Measurements from ENCODE around the gene MED12L.
"Not testable (repeated sequence)": the region's sequence is repeated elsewhere in the genome, so short reads cannot be mapped to it uniquely, and the experiment has no call there.

The MED12L gene

GRCh38 chr3:151383956-151384355 lies 298.5 kb downstream of the MED12L start:
- peak; percentile 30 for DNase-seq (ENCODE audit: low spot score)

DNA sequence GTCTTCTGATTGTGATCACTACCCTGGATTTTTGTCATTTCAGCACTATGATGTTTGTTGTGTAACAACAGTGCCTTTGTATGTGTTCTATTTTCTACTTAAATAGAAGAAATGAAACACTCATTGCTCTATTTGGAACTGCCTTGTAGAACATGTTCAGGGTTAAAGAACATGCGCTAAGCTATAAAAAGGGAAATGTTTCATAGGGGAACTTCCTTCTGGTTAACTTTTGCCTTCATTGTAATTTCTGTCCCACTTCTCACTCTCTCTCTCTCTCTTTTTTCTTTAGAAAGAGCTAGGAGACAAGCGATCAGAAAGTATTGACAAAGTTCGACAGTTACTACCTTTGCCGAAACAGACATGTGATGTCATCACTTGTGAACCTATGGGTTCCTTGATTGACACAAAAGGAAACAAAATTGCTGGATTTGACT lies 299.3 kb downstream of the MED12L start, which contains the start of gene P2RY12:
P2RY12 (minus strand) TSS at position 13 of the 434 bp plus-strand sequence. CDS start 45,908 bp downstream, outside the sequence.
- no peak for DNase-seq (ENCODE audit: low spot score)

DNA sequence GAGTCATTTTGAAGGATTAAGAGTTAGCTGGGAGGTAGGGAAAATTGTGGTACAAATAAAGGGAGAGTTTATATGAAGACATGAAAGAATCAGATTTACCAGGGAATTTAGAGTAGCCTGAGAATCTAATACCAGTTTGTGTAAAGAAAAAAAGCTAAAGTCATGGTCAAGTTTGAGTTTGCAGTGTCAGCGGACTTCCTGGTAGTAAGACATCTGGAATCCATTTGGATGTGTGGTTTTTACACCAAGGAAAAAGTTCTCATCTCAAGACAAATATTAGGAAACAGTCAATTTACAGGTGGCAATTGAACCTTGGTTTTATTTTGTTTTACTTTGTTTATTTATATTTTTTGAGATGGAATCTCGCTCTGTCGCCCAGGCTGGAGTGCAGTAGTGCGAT lies 300.6 kb downstream of the MED12L start:
- DNase-seq (ENCODE audit: low spot score): no peak

GRCh38 chr3:151387432-151387831 lies 302.0 kb downstream of the MED12L start:
- no peak for DNase-seq (ENCODE audit: low spot score)

DNA sequence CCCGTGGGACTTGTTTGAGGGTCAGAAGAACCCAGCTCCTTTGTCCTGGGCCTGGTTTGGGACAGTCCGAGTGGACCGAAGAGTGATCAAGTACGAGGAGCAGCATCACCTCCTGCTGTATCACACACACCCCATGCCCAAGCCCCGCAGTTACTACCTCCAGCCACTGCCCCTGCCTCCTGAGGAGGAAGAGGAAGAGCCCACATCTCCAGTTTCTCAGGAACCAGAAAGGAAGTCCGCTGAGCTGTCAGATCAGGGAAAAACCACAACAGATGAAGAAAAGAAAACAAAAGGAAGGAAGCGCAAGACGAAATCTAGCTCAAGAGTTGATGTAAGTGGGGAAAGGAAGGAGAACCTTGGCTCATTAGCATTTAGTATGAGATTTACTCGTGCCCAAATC lies 302.4 kb downstream of the MED12L start:
- no peak for DNase-seq (ENCODE audit: low spot score)

GRCh38 chr3:151391720-151392119 lies 306.3 kb downstream of the MED12L start:
- no peak for DNase-seq (ENCODE audit: low spot score)

DNA sequence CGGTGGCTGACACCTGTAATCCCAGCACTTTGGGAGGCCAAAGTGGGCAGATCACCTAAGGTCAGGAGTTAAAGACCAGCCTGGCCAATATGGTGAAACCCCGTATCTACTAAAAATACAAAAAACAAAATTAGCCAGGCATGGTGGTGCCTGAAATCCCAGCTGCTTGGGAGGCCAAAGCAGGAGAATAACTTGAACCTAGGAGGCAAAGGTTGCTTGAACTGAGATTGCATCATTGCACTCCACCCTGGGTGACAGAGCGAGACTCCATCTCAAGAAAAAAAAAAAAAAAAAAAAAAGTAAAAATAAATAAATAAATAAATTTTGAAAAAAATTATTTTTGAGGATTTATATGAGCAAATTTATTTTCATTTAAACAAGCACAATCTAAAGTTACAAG lies 306.7 kb downstream of the MED12L start:
- not testable (repeated sequence) for DNase-seq (ENCODE audit: low spot score)

DNA sequence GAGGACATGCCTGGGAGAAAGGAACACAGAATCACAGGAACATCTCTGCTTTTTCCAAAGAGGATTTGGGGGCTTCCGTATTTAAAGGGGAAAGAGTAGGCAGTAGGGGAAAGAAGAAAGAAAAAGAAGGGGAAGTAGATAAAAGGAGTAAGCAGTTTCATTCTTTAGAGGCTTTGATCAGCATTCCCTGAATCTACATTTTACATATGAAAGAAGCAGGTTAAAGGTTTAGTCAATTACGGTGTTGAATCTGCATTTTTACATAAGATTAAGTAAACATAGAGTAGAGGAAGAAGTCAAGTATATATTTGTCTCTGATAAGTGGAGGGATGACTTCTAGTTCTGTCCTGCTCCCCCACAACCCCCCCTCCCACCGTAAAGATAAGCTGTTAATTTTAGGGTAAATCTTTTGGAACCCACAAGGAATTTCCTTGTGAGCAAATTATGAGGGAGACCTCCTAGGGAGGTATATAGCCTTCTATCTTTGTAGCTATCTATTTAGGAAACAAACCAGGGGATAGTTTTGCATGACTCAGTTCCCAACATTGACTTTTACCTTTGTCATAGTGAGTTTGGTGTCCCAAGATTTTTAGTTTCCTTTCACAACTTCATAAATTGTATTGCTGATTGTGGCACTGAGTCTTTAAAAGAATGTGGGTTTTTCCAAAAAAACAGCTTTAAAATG lies 307.8 kb downstream of the MED12L start:
- DNase-seq (ENCODE audit: low spot score): no peak

DNA sequence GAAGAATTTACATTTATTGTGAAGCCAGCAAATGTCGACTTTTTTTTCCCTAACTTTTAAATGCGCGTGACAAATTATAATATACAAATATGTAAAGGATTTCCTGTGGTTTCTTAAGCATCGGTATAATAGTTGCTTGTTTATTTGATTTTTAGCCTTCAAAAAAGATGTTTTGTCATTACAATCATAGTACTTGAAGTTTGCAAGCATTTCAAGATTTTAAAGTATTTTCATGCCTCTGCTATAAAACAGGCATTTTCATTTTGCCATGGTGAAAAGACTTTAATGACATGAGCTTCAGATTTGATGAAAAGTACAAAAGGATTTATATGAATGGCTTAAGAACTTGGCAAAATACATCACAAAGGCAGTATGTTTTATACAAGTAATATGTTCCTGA lies 308.5 kb downstream of the MED12L start:
- no peak for DNase-seq (ENCODE audit: low spot score)

DNA sequence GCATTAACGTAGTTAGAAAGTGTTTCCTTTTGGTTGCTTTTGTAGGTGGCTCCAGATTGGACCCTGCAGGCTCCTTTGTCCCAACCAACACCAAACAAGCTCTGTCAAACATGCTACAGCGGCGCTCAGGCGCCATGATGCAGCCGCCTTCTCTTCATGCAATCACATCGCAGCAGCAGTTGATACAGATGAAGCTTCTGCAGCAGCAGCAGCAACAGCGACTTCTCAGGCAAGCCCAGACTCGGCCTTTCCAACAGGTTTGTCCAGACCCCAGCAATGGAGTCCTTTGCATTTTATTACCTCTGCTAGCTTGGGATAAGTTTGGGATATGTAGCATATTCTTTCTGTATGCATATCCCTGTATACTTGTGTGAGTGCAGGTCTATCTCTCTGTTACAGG lies 309.1 kb downstream of the MED12L start:
- no peak for DNase-seq (ENCODE audit: low spot score)

DNA sequence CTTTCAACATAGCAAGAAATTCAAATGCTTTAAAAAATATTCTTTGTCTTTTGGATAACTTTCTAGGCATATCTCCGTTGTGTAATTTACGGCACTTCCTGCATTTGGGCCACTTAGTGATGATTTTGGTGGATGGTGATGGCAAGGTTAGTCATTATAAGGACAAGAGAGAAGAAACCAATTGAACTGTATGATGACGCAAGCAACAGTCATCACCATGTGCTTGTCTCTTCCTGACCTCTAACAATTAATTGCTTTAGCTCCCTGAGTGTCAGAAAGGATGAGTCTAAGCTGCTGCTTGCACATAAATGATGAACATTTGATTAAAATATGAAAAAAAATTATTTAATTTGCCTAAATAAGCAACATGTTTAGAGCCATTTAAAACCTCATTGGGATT lies 310.3 kb downstream of the MED12L start:
- DNase-seq (ENCODE audit: low spot score): no peak

DNA sequence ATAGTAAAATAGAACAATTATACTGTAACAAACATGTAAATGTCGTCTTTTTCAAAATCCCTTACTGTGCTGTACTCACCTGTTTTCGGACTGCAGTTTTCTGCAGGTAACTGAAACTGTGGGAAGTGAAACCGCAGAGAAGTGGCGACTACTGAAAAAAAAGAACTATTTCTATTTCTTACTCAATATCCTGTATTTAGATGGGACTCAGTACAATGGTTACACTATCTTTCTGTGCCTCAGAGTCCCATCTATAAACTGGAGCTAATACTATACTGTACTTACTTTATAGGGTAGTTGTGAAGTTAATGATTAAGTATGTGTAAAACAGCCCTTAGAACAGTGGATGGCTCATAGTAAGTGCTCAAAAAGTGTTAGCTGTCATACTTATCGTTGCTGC lies 313.4 kb downstream of the MED12L start:
- no peak for DNase-seq (ENCODE audit: low spot score)

DNA sequence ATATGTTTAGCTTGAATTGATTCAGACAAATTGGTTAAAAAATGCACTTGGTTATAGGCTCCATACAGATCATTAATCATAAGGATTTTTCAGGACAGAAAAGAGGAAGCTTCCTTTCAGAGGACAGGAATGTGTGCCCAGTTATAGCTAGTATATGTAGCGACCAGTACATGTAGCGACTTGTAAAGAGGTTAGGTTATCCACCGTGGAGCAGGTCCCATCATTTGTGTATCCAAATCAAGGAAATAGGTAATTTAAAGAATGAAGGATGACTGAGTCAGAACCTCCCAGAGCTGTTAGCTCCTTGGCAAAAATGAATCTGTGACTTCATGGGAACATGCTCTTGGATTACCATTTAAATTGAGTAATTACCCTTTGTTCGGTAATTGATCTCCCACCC lies 314.9 kb downstream of the MED12L start:
- DNase-seq (ENCODE audit: low spot score): no peak

DNA sequence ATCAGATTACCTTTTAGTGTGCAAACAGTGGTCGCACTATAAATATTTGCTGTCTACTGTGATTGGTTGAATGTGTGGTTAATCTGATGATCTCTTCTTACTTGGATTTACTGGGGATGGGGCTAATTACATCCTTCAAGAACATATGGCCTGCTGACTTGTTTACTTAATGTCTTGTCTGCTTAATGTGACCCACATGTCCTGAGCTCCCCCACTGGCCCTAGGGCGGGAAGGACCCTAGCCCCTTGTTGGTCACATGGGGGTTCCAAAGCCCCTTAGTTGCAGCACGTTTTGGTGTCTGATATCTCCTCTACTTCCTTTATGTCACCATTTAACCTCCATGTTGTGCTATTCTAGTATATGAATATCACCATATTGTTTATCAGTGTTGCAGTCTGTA lies 316.9 kb downstream of the MED12L start:
- DNase-seq (ENCODE audit: low spot score): no peak

GRCh38 chr3:151403246-151403645 lies 317.8 kb downstream of the MED12L start:
- DNase-seq (ENCODE audit: low spot score): no peak

DNA sequence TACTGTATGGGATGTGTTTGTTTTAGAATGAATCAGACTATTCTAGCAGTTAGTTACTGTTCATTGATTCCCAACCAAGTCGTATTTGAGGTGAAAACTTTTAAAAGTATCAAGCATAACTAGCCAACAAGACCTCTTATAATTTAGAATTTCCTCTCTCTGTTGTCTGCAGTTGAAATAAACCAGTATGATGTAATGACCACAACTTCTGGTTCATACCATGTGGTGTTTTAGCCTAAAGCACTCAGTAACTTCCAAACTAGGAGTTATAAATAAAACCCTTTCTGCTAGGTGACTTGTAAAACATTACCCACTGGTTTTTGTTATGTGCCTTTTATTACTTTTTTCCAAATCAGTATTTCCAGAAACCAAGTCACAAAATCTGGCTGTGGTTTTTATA lies 318.9 kb downstream of the MED12L start:
- no peak for DNase-seq (ENCODE audit: low spot score)

GRCh38 chr3:151407928-151408327 lies 322.5 kb downstream of the MED12L start:
- DNase-seq (ENCODE audit: low spot score): no peak

DNA sequence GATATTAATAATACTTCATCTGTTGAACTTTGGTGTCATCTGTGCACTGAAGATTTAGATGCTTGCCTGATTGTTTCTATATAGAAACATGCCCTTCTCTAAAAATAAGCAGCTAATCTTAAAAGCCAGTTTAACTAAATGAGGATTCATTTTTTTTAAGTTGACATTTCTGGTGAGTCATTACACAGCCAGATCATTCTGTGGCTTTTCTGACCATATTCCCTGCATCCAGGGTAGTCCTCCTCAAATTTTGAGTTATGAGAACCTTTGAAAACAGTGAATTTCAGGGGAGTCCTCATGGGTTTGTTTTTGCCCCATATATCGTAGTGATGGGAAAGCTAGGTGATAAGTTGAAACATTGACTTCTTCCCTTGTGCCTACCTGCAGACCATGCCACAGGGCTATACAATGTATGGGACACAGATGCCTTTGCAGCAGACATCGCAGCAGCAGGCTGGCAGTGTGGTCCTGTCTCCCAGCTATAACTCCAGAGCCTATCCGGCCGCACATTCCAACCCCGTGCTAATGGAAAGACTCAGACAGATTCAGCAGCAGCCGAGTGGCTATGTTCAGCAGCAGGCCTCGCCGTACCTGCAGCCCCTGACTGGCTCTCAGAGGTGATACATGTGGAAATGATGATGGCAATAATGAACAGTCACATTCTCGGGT lies 325.6 kb downstream of the MED12L start:
- DNase-seq (ENCODE audit: low spot score): no peak

GRCh38 chr3:151412989-151413388 lies 327.5 kb downstream of the MED12L start:
- DNase-seq (ENCODE audit: low spot score): peak; percentile 33

DNA sequence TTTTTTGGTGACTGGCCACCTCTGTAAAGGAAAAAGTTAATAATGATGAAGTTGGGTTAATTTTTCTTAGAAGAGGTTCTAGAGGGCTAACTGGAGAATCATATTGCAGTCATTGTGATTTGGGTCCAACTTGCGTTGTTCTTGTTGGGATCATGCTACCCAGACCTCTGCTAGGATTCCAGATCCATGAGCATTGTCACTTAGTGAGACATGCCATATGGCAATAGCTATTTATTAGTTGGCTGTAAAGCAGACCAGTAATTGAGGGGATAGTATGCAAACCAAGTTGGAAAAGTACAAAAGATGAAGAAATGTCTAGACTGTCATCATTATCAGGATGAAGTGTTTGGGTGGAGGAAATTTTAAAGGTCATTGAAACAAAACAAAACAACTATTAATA lies 329.8 kb downstream of the MED12L start:
- no peak for DNase-seq (ENCODE audit: low spot score)

DNA sequence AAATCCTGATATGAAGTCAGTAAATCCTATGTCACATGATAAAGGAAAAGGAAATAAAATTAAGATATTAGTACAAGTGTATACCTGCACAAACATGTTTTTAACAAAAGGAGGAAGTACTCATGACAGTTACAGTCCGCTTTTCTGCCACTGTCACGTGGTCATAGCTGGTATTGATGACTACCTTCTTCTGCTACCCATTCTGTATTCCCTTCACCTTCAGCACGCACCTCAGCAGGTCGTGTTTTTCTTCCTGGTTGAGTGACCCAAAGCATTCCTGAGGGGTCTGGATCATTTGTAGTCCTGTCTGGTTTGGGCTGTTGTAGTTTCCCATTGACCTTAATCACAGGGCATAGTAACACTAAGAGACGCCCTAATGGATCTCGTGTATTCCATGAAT lies 334.3 kb downstream of the MED12L start:
- no peak for DNase-seq (ENCODE audit: low spot score)

DNA sequence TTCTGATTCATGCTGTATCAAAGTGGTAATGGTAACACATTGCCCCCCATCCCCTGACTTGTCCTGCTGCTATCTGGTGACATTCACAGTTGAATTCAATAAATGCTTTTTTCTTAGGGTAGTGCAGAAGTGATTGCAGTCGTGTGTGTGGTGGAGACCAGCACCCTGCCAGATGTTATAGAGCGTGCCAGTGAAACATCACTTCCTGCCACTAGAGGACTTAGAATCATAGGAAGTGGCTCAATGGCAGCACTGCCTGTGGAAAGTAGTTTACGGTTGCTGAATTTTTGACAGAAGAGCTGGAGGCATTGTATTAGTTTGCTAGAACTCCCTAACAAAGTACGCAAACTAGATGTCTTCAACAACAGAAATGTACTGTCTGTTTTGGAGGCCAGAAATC lies 336.5 kb downstream of the MED12L start:
- DNase-seq (ENCODE audit: low spot score): peak; percentile 44

- no peak for DNase-seq (ENCODE audit: low spot score)
These were observed 337.6 kb downstream of the MED12L start for GRCh38 chr3:151423091-151423490.

Data from germinal center (tissue), 1 donor.